Measurements from ENCODE around the gene KCNQ1OT1.

The KCNQ1OT1 gene

GRCh38 chr11:2625183-2625582 is 74.6 kb downstream of the KCNQ1OT1 start:
- intact Hi-C loops (cut with micrococcal nuclease) = no loop called here
- Mint-ChIP-seq H3K4me3 (no peak overlapping the region), H3K27me3 (no peaks in the 10 kb centered on the region), H3K9me3 (peaks cover 27% of the 10 kb centered on the region), H3K36me3 (ENCODE audit: low read depth) (peaks cover 74% of the 10 kb centered on the region), H3K27ac (no peak overlapping the region), H3K4me1 (ENCODE audit: low read depth) (peaks cover 7% of the 10 kb centered on the region)

GRCh38 chr11:2621894-2622293 is 77.9 kb downstream of the KCNQ1OT1 start:
- no peaks in the 10 kb centered on the region for H3K9me3 Mint-ChIP-seq
- no peaks in the 10 kb centered on the region for H3K27me3 Mint-ChIP-seq
- peak overlapping the region; percentile 33 for H3K27ac Mint-ChIP-seq
- no peak overlapping the region for H3K4me3 Mint-ChIP-seq
- intact Hi-C loops (cut with micrococcal nuclease) = no loop called here
- H3K4me1 Mint-ChIP-seq (ENCODE audit: low read depth) = peaks cover 7% of the 10 kb centered on the region
- peaks cover 68% of the 10 kb centered on the region for H3K36me3 Mint-ChIP-seq (ENCODE audit: low read depth)

GRCh38 chr11:2612884-2613571 is 86.8 kb downstream of the KCNQ1OT1 start:
- H3K27me3 Mint-ChIP-seq = peaks cover 1% of the 10 kb centered on the region
- peaks cover 25% of the 10 kb centered on the region for H3K36me3 Mint-ChIP-seq (ENCODE audit: low read depth)
- peaks cover 8% of the 10 kb centered on the region for H3K9me3 Mint-ChIP-seq
- H3K4me1 Mint-ChIP-seq (ENCODE audit: low read depth) = no peaks in the 10 kb centered on the region
- H3K4me3 Mint-ChIP-seq = no peak overlapping the region
- H3K27ac Mint-ChIP-seq = no peak overlapping the region
- intact Hi-C loops (cut with micrococcal nuclease) = no loop called here

- H3K27ac Mint-ChIP-seq = no peak overlapping the region
- intact Hi-C loops (cut with micrococcal nuclease) = no loop called here
Measured at GRCh38 chr11:2609345-2609744, 90.4 kb downstream of the KCNQ1OT1 start.

GRCh38 chr11:2599561-2600189 is 100.1 kb downstream of the KCNQ1OT1 start:
- H3K27ac Mint-ChIP-seq = no peak overlapping the region
- H3K4me1 Mint-ChIP-seq (ENCODE audit: low read depth) = no peaks in the 10 kb centered on the region
- peaks cover 1% of the 10 kb centered on the region for H3K27me3 Mint-ChIP-seq
- no peak overlapping the region for H3K4me3 Mint-ChIP-seq
- H3K9me3 Mint-ChIP-seq = no peaks in the 10 kb centered on the region
- intact Hi-C loops (cut with micrococcal nuclease) = no loop called here
- peaks cover 33% of the 10 kb centered on the region for H3K36me3 Mint-ChIP-seq (ENCODE audit: low read depth)

More at GRCh38 chr11:2609345-2609744, 90.4 kb downstream of the KCNQ1OT1 start:
- H3K4me1 Mint-ChIP-seq (ENCODE audit: low read depth) = no peaks in the 10 kb centered on the region
- H3K27me3 Mint-ChIP-seq = peaks cover 3% of the 10 kb centered on the region
- H3K4me3 Mint-ChIP-seq = no peak overlapping the region
- H3K36me3 Mint-ChIP-seq (ENCODE audit: low read depth) = peaks cover 21% of the 10 kb centered on the region
- peaks cover 8% of the 10 kb centered on the region for H3K9me3 Mint-ChIP-seq

- no peaks in the 10 kb centered on the region for H3K9me3 Mint-ChIP-seq
Measured at GRCh38 chr11:2595204-2595603, 104.6 kb downstream of the KCNQ1OT1 start.

GRCh38 chr11:2594267-2594666 is 105.5 kb downstream of the KCNQ1OT1 start:
- no peaks in the 10 kb centered on the region for H3K9me3 Mint-ChIP-seq
- peaks cover 81% of the 10 kb centered on the region for H3K36me3 Mint-ChIP-seq (ENCODE audit: low read depth)
- no peaks in the 10 kb centered on the region for H3K4me1 Mint-ChIP-seq (ENCODE audit: low read depth)

More at GRCh38 chr11:2595204-2595603, 104.6 kb downstream of the KCNQ1OT1 start:
- Mint-ChIP-seq H3K4me1 (ENCODE audit: low read depth) (no peaks in the 10 kb centered on the region), H3K4me3 (no peak overlapping the region), H3K36me3 (ENCODE audit: low read depth) (peaks cover 72% of the 10 kb centered on the region), H3K27me3 (no peaks in the 10 kb centered on the region), H3K27ac (no peak overlapping the region)
- intact Hi-C loops (cut with micrococcal nuclease) = no loop called here

GRCh38 chr11:2593393-2593950 is 106.3 kb downstream of the KCNQ1OT1 start:
- intact Hi-C loops (cut with micrococcal nuclease) = no loop called here
- Mint-ChIP-seq H3K36me3 (ENCODE audit: low read depth) (peaks cover 86% of the 10 kb centered on the region), H3K9me3 (no peaks in the 10 kb centered on the region), H3K27ac (no peak overlapping the region), H3K4me1 (ENCODE audit: low read depth) (no peaks in the 10 kb centered on the region), H3K4me3 (no peak overlapping the region), H3K27me3 (no peaks in the 10 kb centered on the region)

More at GRCh38 chr11:2594267-2594666, 105.5 kb downstream of the KCNQ1OT1 start:
- no peaks in the 10 kb centered on the region for H3K27me3 Mint-ChIP-seq
- no peak overlapping the region for H3K27ac Mint-ChIP-seq
- H3K4me3 Mint-ChIP-seq = no peak overlapping the region
- intact Hi-C loops (cut with micrococcal nuclease) = no loop called here

GRCh38 chr11:2592559-2593392 is 107.0 kb downstream of the KCNQ1OT1 start:
- Mint-ChIP-seq H3K4me1 (ENCODE audit: low read depth) (no peaks in the 10 kb centered on the region), H3K4me3 (no peak overlapping the region), H3K9me3 (no peaks in the 10 kb centered on the region), H3K27ac (no peak overlapping the region), H3K27me3 (no peaks in the 10 kb centered on the region), H3K36me3 (ENCODE audit: low read depth) (peaks cover 86% of the 10 kb centered on the region)
- intact Hi-C loops (cut with micrococcal nuclease) = no loop called here

- intact Hi-C loops (cut with micrococcal nuclease) = no loop called here
- no peaks in the 10 kb centered on the region for H3K4me1 Mint-ChIP-seq (ENCODE audit: low read depth)
- no peak overlapping the region for H3K4me3 Mint-ChIP-seq
- no peak overlapping the region for H3K27ac Mint-ChIP-seq
- H3K36me3 Mint-ChIP-seq (ENCODE audit: low read depth) = peaks cover 94% of the 10 kb centered on the region
- H3K27me3 Mint-ChIP-seq = no peaks in the 10 kb centered on the region
- H3K9me3 Mint-ChIP-seq = no peaks in the 10 kb centered on the region
Measured at GRCh38 chr11:2591805-2592204, 108.0 kb downstream of the KCNQ1OT1 start.

- Mint-ChIP-seq H3K4me3 (no peak overlapping the region), H3K9me3 (no peaks in the 10 kb centered on the region), H3K27me3 (no peaks in the 10 kb centered on the region), H3K27ac (no peak overlapping the region), H3K4me1 (ENCODE audit: low read depth) (no peaks in the 10 kb centered on the region), H3K36me3 (ENCODE audit: low read depth) (peaks cover 89% of the 10 kb centered on the region)
- intact Hi-C loops (cut with micrococcal nuclease) = no loop called here
Measured at GRCh38 chr11:2590965-2591754, 108.6 kb downstream of the KCNQ1OT1 start.

GRCh38 chr11:2590131-2590964 is 109.4 kb downstream of the KCNQ1OT1 start:
- no peak overlapping the region for H3K27ac Mint-ChIP-seq
- no peaks in the 10 kb centered on the region for H3K4me1 Mint-ChIP-seq (ENCODE audit: low read depth)
- no peaks in the 10 kb centered on the region for H3K27me3 Mint-ChIP-seq
- intact Hi-C loops (cut with micrococcal nuclease) = no loop called here
- H3K36me3 Mint-ChIP-seq (ENCODE audit: low read depth) = peaks cover 82% of the 10 kb centered on the region
- H3K4me3 Mint-ChIP-seq = no peak overlapping the region
- no peaks in the 10 kb centered on the region for H3K9me3 Mint-ChIP-seq

- Mint-ChIP-seq H3K4me3 (no peak overlapping the region), H3K9me3 (no peaks in the 10 kb centered on the region), H3K4me1 (ENCODE audit: low read depth) (no peaks in the 10 kb centered on the region), H3K27ac (no peak overlapping the region), H3K36me3 (ENCODE audit: low read depth) (peaks cover 78% of the 10 kb centered on the region), H3K27me3 (no peaks in the 10 kb centered on the region)
- intact Hi-C loops (cut with micrococcal nuclease) = no loop called here
Measured at GRCh38 chr11:2589538-2589934, 110.3 kb downstream of the KCNQ1OT1 start.

Data from dendritic cell treated with granulocyte-macrophage colony-stimulating factor and Interleukin-4, amounts not matched to agents 40 ng/mL and 50 ng/mL, for 4 days (primary cell).